T-helper 9 cell (primary cell): Measurements from ENCODE around the gene RND1.

Experiments
- DNase-seq: peaks from one replicate; pipeline ENCODE4 v3.0.0-alpha.2; 2020

RND1 gene

GRCh38 chr12:48827026-48827425 is 38.6 kb downstream of the RND1 start:
- no peak for DNase-seq

- no peak for DNase-seq
These were observed 39.3 kb downstream of the RND1 start for GRCh38 chr12:48826209-48826855.

GRCh38 chr12:48824905-48825304 is 40.8 kb downstream of the RND1 start:
- DNase-seq = no peak

- no peak for DNase-seq
These were observed 41.6 kb downstream of the RND1 start for GRCh38 chr12:48824112-48824511.

DNA sequence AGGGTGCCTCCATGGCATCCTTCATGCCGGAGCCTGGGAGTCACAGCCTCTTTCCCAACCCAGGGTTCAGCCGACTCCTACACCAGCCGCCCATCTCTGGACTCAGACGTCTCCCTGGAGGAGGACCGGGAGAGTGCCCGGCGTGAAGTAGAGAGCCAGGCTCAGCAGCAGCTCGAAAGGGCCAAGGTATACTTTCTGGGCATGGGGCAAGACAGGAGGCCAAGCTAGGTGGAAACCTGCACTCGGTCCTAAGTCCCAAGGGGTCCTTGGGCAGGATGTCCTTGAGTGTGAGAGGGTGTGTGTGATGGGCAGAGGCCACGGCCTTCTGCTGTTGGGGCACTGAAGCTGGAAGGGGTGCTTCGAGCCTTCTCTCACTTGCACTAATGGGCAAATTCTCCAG is 42.4 kb downstream of the RND1 start:
- DNase-seq = no peak

DNA sequence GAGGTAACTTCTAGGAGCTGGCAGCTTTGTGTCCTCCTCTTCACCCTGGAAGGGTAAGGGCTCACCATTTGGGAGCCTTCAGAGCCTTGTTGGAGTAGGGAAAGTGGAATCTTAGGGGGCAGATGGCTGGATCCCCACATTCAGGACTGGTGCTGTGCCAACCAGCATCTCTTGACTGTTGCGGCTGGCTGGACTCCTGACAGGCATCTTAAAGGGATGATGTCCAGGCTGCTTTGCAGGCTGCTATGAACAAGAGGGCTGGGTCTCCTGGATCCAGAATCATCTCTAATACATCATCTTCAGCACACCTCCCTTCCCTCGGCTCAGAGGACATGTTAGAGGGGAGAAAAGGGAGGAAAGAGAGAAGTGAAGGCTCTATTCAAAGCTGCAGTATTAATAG is 43.0 kb downstream of the RND1 start:
- DNase-seq = no peak

DNA sequence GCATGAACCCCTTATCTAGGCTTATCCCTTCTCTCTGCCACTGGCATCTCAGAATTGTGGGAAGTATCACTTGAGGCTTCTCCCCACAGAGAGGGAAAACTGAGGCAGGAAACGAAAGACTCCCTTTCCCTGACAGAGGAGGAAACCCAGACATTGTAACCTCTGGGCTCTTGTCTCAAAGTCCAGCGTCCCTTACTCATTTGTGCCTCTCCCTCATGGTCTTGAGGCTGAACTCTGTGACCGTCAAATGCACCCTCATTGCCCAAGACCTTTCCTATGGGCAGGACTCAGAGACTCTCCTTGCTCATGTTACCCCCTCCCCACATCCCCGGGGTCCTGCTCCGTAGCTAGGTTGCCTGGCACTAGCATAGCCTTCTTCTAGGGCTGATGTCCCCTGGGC is 43.5 kb downstream of the RND1 start:
- DNase-seq = no peak

- no peak for DNase-seq
These were observed 45.5 kb downstream of the RND1 start for GRCh38 chr12:48819986-48820725.

GRCh38 chr12:48818831-48819590 is 46.7 kb downstream of the RND1 start:
- DNase-seq = no peak

GRCh38 chr12:48817873-48818830 is 47.5 kb downstream of the RND1 start, which contains the start of gene CACNB3:
TSS of gene CACNB3 (plus strand) at chr12:48818496. CDS start at chr12:48818930, 434 bp downstream.
- DNase-seq = peak; percentile 79

DNA sequence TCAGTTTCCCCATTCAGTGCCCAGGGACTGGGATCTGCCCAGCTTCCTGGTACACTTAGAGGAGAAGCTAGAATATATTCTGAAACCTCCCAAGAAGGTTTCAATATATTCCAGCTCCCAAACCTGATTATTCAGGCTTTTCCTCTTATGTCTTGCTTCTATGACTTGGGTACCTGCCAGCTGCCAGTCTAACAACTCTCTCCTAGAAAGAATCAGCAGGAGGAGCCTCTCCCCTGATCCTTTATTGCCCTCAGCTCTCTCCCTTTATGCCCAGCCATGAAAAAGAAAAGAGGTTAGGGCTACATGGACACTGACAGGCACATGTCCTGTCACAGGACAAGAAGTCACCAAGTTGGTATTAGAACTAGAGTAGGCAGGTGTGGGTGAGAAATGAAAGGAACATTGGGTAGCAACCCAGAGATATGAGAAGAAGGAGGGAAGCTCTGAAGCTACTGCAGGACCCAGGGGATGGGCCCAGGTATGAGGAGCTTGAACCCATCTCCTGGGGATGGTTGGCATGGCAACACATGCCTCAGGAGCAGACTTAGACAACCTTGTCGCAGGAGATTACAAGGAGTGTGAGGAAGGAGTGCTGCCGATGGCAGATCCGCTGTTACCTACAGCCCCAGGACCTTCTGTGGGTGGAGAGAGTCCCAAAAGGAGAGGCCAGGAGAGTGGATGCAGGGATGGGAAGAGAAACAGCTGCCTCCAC is 49.4 kb downstream of the RND1 start:
- no peak for DNase-seq

DNA sequence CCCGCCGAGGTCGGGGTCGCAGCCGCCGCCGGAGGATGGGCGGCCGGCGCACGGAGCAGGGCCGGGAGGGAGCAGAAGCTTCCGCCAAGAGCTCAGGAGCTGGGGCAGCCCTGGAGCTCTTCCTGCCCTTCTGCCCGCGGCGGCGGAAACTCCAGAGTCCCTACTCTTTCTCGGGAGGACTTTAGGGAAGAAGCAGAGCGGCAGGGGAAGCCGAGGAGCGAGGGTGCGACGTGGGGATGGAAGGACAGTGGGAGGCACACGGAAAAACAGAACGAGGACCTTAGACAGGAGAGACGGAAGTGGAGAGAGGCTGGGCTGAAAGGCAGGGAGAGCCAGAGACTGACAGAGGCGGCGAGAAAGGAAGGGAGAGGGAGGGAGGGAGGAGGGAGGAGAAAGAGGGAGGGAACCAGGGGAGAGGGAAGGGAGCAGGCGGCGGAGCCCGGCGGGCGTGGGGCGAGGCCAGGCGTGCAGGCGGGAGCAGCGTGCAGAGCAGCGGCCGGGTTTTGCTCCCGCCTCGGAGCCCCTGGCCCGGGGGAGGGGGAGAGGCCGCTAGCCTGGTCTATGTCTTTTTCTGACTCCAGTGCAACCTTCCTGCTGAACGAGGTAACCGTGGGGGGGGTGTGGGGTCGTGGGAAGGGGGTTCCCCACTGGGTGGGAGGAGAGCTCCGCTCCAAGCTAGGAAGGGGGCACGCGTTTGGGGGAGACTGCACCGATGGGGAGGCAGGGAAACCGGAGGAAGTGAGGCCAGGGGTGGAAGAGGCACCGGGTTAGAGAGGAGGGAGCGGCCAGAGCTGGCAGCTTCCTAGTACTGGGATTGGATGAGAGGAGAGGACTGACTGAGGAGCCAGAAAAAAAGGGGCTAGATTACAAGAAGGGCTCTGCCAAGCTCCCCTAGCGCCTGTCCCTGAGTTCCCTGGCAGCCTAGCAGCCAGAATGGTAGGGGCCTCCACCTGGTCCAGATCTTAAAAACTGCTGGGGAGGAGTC is 50.3 kb downstream of the RND1 start:
- peak; percentile 16 for DNase-seq

- DNase-seq = peak; percentile 72
These were observed 51.2 kb downstream of the RND1 start for GRCh38 chr12:48814262-48815125.

- no peak for DNase-seq
These were observed 52.0 kb downstream of the RND1 start for GRCh38 chr12:48813465-48814261.

GRCh38 chr12:48812389-48812788 is 53.3 kb downstream of the RND1 start:
- DNase-seq = no peak

- no peak for DNase-seq
These were observed 54.1 kb downstream of the RND1 start for GRCh38 chr12:48811437-48812090.

DNA sequence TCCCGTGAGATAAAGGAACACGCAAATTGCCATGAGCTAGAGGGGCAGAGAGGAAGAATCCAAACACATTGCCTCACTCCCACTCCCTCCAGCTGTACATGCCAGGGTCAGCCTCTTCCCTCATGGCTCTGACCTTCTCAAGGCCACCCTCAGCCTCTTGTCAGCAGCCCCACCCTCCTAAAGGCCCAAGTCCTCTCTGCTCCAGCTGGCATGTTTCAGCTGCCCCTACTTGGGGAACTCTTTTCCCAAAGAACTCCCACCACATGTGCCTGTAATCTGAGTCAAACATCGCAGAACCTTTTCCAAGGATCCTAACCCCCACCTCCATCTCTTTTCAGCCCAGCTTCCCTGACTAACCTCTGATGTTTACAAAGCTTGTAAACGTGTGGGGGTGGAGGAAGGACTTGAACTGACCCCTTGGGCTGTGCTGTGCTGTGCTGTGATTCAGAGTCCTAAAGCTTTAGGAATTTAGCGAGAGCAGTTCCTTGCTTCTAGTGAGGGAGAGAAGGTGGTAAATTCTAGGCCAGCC is 54.7 kb downstream of the RND1 start:
- DNase-seq = no peak

GRCh38 chr12:48807981-48808380 is 57.7 kb downstream of the RND1 start:
- DNase-seq = no peak
